ENCODE data around the gene SLC25A45.

Gene SLC25A45

GRCh38 chr11:65388731-65389130, 6.3 kb upstream of the SLC25A45 start:
- Histone ChIP-seq H3K27me3 (replicated peaks; ENCODE audit: insufficient read depth, low read length) (no peaks in the 10 kb centered on the region), H3K36me3 (replicated peaks; ENCODE audit: insufficient read depth, low read length) (no peaks in the 10 kb centered on the region), H3K9ac (ENCODE audit: low read length) (peak overlapping the region; percentile 19; the same call in 1 of the 2 replicates), H3K4me2 (ENCODE audit: low read depth, low read length) (peak overlapping the region; percentile 89), H2AFZ (ENCODE audit: low read length) (no peak overlapping the region), H3K4me1 (ENCODE audit: low read length) (peaks cover 22% of the 10 kb centered on the region), H4K20me1 (ENCODE audit: insufficient read depth, low read length) (no peaks in the 10 kb centered on the region), H3K9me3 (replicated peaks; ENCODE audit: insufficient read depth, low read length) (no peaks in the 10 kb centered on the region), H3F3A (ENCODE audit: insufficient read depth, low read length) (peaks cover 24% of the 10 kb centered on the region), H3K27ac (ENCODE audit: low read length) (peak overlapping the region; percentile 71), H3K4me3 (ENCODE audit: low read length) (peak overlapping the region; percentile 13), H3K79me2 (ENCODE audit: low read length) (peaks cover 70% of the 10 kb centered on the region), H3K9me2 (replicated peaks; ENCODE audit: insufficient read depth, low read length) (no peaks in the 10 kb centered on the region)
- no peak for TF ChIP-seq EZH2phosphoT487 (IDR thresholded peaks at IDR 0.05; ENCODE audit: low read length)
- DNase-seq = peak; percentile 81

GRCh38 chr11:65386307-65387140, 4.1 kb upstream of the SLC25A45 start, which contains the start of gene FRMD8:
FRMD8 (plus strand) TSS chr11:65386637; CDS start chr11:65387037, 400 bp downstream.
- H3K36me3 ChIP-seq (replicated peaks; ENCODE audit: insufficient read depth, low read length) = no peaks in the 10 kb centered on the region
- no peaks in the 10 kb centered on the region for H3K9me3 ChIP-seq (replicated peaks; ENCODE audit: insufficient read depth, low read length)
- peaks cover 42% of the 10 kb centered on the region for H3F3A ChIP-seq (ENCODE audit: insufficient read depth, low read length)
- H3K9me2 ChIP-seq (replicated peaks; ENCODE audit: insufficient read depth, low read length) = no peaks in the 10 kb centered on the region
- no peaks in the 10 kb centered on the region for H3K27me3 ChIP-seq (replicated peaks; ENCODE audit: insufficient read depth, low read length)
- no peaks in the 10 kb centered on the region for H4K20me1 ChIP-seq (ENCODE audit: insufficient read depth, low read length)
- H3K4me3 ChIP-seq (ENCODE audit: low read length) = peak within 1 kb of the TSS; percentile 94
- H2AFZ ChIP-seq (ENCODE audit: low read length) = peak within 1 kb of the TSS; percentile 70
- no peak for TF ChIP-seq EZH2phosphoT487 (IDR thresholded peaks at IDR 0.05; ENCODE audit: low read length)
- TF ChIP-seq, protein P1, sequence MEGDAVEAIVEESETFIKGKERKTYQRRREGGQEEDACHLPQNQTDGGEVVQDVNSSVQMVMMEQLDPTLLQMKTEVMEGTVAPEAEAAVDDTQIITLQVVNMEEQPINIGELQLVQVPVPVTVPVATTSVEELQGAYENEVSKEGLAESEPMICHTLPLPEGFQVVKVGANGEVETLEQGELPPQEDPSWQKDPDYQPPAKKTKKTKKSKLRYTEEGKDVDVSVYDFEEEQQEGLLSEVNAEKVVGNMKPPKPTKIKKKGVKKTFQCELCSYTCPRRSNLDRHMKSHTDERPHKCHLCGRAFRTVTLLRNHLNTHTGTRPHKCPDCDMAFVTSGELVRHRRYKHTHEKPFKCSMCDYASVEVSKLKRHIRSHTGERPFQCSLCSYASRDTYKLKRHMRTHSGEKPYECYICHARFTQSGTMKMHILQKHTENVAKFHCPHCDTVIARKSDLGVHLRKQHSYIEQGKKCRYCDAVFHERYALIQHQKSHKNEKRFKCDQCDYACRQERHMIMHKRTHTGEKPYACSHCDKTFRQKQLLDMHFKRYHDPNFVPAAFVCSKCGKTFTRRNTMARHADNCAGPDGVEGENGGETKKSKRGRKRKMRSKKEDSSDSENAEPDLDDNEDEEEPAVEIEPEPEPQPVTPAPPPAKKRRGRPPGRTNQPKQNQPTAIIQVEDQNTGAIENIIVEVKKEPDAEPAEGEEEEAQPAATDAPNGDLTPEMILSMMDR (IDR thresholded peaks at IDR 0.05; ENCODE audit: low read length) = no peak
- DNase-seq = peak; percentile 82
- H3K9ac ChIP-seq (ENCODE audit: low read length) = peak within 1 kb of the TSS; percentile 84
- peak within 1 kb of the TSS; percentile 25; the same call in 1 of the 2 replicates for H3K27ac ChIP-seq (ENCODE audit: low read length)
- peak within 1 kb of the TSS; percentile 89 for H3K4me2 ChIP-seq (ENCODE audit: low read depth, low read length)
- peaks cover 49% of the 10 kb centered on the region for H3K79me2 ChIP-seq (ENCODE audit: low read length)
- peaks cover 30% of the 10 kb centered on the region for H3K4me1 ChIP-seq (ENCODE audit: low read length)

- DNase-seq = no peak
- H4K20me1 ChIP-seq (ENCODE audit: insufficient read depth, low read length) = no peaks in the 10 kb centered on the region
- H3K4me3 ChIP-seq (ENCODE audit: low read length) = no peak overlapping the region
- H3K4me1 ChIP-seq (ENCODE audit: low read length) = peaks cover 27% of the 10 kb centered on the region
- H3K4me2 ChIP-seq (ENCODE audit: low read depth, low read length) = no peak overlapping the region
- no peaks in the 10 kb centered on the region for H3K9me2 ChIP-seq (replicated peaks; ENCODE audit: insufficient read depth, low read length)
- H3K36me3 ChIP-seq (replicated peaks; ENCODE audit: insufficient read depth, low read length) = no peaks in the 10 kb centered on the region
- TF ChIP-seq EZH2phosphoT487 (IDR thresholded peaks at IDR 0.05; ENCODE audit: low read length) = no peak
- TF ChIP-seq, protein P1 (IDR thresholded peaks at IDR 0.05; ENCODE audit: low read length) = no peak
- TF ChIP-seq EZH2 (optimal IDR thresholded peaks at IDR 0.05; ENCODE audit: low read depth, low read length) = no peak
- H3K27me3 ChIP-seq (replicated peaks; ENCODE audit: insufficient read depth, low read length) = no peaks in the 10 kb centered on the region
- no peak overlapping the region for H2AFZ ChIP-seq (ENCODE audit: low read length)
- H3K27ac ChIP-seq (ENCODE audit: low read length) = no peak overlapping the region
- no peaks in the 10 kb centered on the region for H3K9me3 ChIP-seq (replicated peaks; ENCODE audit: insufficient read depth, low read length)
- no peak overlapping the region for H3K9ac ChIP-seq (ENCODE audit: low read length)
- H3K79me2 ChIP-seq (ENCODE audit: low read length) = peaks cover 40% of the 10 kb centered on the region
- H3F3A ChIP-seq (ENCODE audit: insufficient read depth, low read length) = peaks cover 42% of the 10 kb centered on the region
These were observed 1.9 kb upstream of the SLC25A45 start for GRCh38 chr11:65384301-65384889.

All from MM.1S (cell line).